Fibroblast of peridontal ligament (primary cell): ENCODE measurements around the gene PHAX.
"Not testable (repeated sequence)": the region's sequence is repeated elsewhere in the genome, so short reads cannot be mapped to it uniquely, and the experiment has no call there.

ENCODE experiments used
- DNase-seq: peaks from one replicate; pipeline ENCODE4 v3.0.0-alpha.2; 2010; ENCODE audit errors: extremely low read depth

The PHAX gene

DNA sequence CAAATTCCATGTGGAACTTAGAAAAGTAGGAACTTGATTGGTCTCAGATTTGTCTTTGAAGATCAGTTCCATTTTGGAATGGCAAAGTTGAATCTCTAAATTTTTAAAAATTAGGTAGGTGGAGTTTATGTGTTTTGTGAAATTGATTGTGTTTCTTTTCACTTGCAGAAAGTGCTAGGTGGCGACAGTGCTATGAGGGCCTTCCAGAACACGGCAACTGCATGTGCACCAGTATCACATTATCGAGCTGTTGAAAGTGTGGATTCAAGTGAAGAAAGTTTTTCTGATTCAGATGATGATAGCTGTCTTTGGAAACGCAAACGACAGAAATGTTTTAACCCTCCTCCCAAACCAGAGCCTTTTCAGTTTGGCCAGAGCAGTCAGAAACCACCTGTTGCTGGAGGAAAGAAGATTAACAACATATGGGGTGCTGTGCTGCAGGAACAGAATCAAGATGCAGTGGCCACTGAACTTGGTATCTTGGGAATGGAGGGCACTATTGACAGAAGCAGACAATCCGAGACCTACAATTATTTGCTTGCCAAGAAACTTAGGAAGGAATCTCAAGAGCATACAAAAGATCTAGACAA lies 2.8 kb downstream of the PHAX start:
- no peak for DNase-seq

DNA sequence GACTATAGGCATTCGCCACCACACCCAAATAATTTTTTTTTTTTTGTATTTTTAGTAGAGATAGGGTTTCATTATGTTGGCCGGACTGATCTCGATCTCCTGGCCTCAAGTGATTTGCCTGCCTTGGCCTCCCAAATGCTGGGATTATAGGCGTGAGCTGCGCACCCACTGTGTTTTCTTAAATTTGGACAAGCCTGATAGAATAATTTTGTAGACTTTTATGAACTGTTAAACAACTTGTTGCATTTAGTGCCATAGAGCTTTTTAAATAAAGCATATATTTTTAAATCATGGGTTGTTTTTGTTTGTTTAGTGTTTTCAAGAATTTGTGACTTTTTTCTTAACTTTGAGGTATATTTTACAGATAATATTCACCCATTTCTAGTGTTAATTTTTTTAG lies 4.8 kb downstream of the PHAX start:
- no peak for DNase-seq

DNA sequence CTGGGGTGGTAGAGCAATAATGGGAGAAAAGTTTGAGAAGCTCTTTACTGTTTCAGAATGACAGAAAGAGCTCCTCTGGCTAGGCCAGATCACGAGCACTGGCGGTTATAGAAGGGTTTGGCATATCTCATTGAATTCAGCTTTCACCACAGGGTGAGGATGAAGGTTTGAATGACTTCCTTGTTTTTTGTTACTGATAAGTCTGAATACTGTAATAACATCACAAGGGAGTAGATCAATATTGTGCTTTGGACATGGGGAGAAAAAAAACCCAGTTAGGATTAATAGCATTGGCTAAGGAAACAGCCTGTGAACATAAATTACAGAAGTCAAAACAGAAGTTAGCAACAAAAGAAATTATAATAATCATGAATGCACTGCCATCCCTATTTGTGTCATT lies 9.4 kb downstream of the PHAX start:
- DNase-seq = no peak

DNA sequence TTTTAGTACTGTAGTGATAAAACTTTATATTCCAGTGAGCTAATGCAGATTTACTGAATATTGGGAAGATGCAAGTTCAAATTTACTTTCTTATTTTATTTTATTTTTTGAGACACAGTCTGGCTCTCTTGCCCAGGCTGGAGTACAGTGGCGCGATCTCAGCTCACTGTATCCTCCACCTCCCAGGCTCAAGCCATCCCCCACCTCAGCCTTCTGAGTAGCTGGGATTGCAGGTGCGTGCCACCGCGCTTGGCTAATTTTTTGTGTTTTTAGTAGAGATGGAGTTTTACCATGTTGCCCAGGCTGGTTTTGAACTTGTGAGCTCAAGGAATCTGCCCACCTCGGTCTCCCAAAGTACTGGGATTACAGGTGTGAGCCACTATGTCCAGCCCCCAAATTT lies 9.9 kb downstream of the PHAX start:
- DNase-seq = no peak

DNA sequence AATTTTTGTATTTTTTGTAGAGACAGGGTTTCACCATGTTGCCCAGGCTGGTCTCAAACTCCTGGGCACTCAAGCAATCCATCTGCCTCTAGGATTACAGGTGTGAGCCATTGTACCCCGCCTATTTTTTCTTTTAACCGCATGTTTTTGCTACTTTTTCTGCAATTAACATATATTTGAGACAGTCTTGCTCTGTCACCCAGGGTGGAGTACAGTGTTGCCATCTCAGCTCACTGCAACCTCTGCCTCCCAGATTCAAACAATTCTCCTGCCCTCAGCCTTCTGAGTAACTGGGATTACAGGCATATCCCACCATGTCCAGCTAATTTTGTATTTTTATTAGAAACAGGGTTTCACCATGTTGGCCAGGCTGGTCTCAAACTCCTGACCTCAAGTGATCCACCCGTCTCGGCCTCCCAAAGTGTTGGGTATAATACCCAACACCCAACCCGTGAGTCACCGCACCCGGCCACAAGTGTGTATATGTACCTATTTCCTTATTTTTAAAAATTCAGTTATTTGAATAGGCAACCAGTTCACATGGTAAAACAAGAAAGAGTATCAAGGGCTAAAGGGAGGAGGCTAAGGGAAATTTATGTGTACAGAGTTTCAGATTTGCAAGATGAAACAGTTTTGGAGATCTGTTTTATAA lies 13.3 kb downstream of the PHAX start:
- no peak for DNase-seq

DNA sequence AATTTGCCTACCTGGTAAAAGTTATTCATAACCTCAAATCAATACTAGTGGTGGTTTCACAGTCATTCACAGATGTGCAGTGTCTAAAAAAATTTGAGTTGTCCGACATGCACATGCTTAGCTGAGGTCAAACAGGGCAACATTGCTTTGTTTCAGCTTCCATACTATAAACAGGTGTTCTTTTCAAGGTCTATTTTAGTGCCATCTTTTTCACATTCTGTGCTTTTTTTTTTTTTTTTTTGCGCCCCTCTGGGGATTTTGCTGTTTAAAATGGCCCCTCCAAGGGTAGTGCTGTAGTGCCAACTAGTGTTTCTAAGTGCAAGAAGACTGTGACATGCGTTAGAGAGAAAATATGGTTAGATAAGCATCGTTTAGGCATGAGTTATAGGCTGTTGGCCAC lies 14.5 kb downstream of the PHAX start:
- DNase-seq = no peak

DNA sequence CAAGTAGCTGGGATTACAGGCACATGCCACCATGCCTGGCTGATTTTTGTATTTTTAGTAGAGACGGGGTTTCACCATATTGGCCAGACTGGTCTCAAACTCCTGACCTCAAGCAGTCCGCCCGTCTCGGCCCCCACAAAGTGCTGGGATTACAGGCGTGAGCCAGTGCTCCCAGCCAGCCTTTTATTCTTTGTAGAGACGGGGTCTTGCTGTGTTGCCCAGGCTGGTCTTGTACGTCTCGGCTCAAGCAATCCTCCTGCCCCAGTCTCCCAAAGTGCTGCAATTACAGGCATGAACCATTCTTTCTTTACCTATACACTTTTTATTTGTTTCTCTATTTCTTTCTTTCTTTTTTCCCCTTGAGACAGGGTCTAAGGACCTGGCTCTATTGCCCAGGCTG lies 16.9 kb downstream of the PHAX start:
- DNase-seq = not testable (repeated sequence)

DNA sequence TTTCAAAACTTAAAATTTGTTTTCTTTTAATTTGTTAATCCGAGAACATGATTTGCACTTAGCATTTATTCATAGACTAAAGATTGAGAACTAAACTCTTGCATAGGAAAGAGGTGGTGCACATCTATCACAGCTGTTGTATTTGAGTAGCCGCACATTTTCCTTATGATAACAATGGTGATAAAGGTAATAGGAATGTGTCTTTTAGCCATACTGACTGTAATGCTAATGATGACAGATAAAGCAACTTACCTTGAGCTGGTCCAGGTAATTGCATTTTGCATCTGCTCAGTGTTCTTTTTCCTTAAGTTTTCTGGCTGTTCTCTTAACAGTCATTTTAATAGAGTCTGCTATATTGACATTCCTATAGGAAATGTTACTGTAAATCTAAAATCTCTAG lies 19.0 kb downstream of the PHAX start:
- DNase-seq = no peak

DNA sequence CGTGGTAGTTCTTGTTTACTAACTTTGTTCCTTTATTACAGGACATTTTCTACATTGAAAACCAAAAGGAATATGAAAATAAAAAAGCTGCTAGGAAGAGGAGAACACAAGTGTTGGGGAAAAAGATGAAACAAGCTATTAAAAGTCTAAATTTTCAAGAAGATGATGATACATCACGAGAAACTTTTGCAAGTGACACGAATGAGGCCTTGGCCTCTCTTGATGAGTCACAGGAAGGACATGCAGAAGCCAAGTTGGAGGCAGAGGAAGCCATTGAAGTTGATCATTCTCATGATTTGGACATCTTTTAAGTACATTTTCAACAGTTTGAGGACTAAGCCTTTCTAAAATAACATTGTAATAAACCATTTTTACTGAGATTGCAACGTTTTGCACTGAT lies 23.8 kb downstream of the PHAX start:
- DNase-seq = peak; percentile 86

DNA sequence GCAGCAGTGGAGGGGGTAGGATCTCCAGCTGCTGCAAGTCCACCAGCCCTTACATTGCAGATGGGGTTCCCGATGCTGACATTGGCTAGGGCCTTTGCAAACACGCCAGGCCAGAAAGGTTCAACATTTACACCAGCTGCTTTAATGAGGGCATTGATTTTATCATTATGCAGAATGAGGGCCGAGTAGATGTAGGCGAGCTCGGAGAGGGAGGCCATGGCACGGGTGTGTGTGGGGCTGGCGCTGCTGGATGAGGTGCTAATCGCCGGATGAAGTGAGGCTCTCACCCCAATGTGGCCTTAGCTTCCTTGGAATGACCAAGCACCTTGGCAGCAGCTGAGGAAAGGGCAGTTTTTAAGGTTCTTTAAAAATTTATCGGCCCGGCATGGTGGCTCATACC lies 27.4 kb downstream of the PHAX start:
- no peak for DNase-seq

DNA sequence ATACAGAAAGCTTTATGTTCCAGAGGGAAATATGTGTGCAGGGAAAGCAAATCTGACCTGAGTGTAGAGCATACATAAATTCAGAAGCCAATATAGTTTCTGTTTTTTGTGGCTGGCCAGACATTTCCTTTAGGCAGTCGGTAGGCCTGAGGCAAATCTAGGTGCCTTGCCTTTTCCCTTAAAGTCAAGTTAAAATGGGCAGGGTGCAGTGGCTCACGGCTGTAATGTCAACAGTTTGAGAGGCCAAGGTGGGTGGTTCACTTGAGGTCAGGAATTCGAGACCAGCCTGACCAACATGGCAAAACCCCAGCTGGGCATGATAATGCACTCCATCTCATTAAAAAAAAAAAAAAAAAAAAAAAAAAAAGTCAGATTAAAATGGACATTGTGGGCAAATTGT lies 31.2 kb downstream of the PHAX start:
- no peak for DNase-seq

DNA sequence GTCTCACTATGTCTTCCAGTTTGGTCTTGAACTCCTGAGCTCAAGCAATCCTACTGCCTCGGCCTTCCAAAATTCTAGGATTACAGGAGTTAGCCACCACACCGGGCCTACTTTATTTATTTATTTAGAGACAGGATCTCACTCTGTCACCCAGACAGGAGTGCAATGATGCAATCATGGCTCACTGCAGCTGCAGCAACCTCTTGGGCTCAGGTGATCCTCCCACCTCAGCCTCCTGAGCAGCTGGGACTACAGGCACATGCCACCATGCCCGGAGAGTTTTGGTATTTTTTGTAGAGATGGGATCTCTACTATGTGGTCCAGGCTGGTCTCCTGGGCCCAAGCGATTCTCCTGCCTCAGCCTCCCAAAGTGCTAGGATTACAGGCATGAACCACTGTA lies 32.8 kb downstream of the PHAX start:
- no peak for DNase-seq

DNA sequence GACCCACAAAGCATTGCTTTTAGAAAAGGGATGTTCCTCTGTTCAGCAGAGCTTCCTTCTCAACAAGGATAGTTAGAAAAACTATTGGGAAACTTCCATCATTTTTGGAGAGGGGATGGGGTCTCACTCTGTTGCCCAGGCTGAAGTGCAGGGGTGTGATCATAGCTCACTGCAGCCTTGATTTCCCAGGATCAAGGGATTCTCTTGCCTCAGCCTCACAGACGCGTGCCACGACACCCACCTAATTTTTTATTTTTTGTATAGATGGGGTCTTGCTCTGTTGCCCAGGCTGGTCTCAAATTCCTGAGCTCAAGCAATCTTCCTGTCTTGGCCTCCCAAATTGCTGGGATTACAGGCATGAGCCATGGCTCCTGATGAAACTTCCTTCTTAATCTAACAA lies 34.8 kb downstream of the PHAX start:
- no peak for DNase-seq

DNA sequence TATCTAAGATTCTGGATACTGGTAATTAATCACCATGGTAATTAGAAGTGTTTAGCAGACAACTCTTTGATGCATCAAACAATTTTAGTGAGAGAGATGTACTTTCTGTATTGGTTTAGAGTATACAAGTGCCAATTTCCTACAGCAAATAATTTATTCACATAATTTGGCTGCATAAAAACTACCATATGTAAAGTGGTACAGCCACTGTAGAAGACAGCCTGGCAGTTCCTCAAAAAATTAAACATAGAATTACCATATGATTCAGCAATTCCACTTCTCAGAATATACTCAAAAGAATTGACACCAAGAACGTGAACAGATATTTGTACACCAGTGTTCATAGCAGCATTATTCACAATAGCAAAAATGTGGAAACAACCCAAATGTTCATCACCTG lies 36.2 kb downstream of the PHAX start:
- DNase-seq = no peak

DNA sequence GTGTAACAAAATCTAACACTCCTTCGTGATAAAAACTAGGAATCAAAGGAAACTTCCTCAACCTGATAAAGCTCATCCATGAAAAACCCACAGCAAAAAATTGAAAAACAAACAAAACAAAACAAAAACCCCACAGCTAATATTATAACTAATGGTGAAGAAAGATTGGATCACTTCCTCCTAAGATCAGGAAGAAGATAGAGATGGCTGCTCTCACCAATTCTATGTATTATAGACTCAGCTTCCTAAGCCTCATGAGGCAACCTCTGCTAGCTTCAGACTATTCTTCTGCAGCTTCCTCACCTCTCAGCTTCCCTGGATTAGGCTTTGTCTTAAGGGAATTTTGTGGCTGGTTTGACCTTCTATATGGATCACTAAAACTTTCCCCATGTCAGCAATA lies 40.1 kb downstream of the PHAX start:
- no peak for DNase-seq

DNA sequence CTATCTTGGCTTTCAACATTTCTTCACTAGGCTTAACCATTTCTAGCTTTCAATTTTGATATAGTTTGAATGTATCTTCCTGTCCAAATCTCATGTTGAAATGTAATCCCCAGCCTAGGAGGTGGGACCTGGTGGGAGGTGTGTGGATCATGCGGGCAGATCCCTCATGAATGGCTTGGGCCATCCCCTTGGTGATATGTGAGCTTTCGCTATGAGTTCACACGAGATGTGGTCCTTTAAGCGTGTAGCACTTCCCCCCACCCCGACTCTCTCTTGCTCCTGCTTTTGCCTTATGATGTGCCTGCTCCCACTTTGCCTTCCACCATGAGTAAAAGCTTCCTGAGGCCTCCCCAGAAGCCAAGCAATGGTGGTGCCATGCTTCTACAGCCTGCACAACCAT lies 40.6 kb downstream of the PHAX start:
- no peak for DNase-seq

DNA sequence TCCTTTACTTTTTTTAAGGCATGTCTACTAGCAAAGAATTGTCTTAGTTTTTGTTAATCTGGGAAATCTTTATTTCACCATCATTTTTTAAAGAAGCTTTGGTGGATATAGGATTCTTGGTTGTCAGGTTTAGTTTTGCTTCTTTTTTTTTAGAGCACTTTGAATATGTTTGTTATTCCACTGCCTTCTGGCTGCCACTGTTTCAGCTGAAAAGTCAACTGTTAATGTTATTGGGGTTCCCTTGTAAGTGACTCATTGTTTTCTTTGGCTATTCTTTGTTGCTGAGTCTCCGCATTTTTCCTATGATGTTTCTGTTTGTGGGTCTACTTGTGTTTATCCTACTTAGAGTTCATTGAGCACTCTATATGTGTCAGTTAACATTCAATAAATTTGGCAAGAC lies 44.4 kb downstream of the PHAX start:
- no peak for DNase-seq

DNA sequence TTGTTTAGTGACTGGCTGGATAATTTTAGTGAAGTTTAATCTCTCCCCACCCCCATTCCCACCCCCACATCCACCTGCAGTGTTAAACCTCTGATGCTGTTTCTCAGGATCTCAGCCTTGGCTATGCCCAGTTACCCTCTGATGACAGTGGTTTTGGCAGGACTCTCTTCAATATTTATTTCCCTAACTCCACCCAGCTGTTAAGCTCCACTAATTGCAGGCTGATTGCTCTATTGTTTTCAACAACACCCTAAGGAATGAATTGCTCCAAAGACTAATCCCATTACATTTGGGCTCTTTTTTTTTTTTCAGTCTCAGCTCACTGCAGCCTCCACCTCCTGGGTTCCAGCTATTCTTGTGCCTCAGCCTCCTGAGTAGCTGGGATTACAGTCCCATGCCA lies 46.3 kb downstream of the PHAX start:
- no peak for DNase-seq

DNA sequence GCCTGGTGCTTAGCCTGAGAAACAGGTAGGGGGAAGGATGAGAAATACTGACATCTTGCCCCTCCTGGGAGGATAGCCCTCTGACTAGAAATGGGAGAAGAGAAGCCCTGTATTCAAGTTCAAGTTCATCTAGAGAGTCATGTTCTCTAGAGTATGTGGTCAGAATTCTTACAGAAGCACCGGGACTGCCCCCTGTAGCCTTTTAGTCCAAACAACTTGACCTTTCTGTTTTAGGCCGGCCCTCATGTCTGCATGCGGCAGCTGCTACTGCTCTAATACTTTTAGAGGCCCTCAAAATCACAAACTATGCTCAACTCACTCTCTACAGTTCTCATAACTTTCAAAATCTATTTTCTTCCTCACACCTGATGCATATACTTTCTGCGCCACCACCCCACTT lies 47.7 kb downstream of the PHAX start:
- DNase-seq = no peak

DNA sequence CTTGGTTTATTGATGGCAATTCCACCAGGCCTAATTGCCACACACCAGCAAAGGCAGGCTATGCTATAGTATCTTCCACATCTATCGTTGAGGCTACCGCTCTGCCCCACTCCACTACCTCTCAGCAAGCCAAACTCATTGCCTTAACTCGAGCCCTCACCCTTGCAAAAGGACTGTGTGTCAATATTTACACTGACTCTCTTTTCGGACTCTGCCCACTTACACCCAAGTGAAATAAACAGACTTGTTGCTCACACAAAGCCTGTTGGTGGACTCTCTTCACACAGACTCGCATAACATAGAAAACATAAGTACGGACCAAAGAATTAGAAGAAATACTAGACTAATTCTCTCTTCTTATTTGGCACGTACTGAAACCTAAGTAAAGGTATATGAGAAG lies 48.3 kb downstream of the PHAX start:
- DNase-seq = not testable (repeated sequence)

DNA sequence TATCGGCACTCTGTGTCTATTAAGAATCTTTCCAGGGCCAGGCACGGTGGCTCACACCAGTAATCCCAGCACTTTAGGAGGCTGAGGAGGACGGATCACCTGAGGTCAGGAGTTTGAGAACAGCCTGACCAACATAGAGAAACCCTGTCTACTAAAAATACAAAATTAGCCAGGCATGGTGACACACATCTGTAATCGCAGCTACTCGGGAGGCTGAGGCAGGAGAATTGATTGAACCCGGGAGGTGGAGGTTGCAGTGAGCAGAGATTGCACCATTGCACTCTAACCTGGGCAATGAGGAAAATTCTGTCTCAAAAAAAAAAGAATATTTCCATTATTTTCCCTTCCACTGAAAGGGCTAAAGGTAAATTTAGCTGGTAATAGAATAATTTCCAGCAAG lies 49.0 kb downstream of the PHAX start:
- DNase-seq = not testable (repeated sequence)

DNA sequence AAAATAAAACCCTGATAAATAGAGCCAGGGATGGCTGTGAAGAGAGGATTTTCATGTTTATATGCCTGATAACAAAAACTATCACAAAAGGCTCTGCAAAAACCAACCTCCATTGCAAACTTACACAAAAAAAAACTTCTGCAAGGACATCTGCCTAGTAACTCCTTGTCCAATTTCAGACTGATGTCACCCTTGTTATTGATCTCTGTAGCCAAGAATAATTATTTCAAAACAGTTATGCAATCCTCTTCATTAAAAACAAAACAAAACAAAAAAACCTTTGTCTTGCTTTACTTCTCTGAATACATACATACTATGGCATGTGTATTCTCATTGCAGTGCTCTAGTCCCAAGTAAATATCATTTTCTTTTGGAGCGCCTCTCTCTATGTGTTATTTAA lies 49.7 kb downstream of the PHAX start:
- no peak for DNase-seq

DNA sequence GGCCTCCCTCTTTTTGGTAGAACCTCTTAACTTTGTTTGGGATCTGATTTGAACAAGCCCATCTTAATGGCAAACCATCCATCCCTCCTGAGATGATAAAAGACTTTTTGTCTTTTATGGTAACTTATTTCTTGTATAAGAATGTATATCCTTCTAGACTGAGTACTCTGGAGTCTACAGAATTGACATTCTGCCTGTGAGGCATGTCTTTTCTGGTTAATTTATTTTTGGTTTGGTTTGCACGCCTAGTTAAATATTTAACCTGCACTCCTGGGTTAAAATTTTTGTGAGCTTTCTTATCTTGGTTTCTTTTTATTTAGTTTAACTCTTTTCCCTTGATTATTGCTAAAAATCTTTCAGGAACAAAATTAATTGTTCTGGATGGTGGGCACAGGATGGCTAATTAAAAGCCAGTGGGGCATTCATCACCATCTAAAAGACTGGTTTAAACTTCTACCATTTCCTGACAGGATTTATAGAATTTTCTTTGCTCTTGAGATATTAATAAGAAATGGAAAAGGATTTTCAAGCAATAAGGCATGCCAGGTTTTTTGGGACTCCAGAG lies 50.3 kb downstream of the PHAX start:
- no peak for DNase-seq
